IMR-90 (cell line): ENCODE measurements around the gene MTPN. TPM values are rescaled to one million over a fixed set of nuclear protein-coding genes. Genes with fewer than 3 reads are reported as not detected.

Source experiments
- ATAC-seq: fragments of 200-7000 bp; cut with Tn5 transposase; 2 replicates; pipeline ENCODE4 v1.9.1; 2020; ENCODE audit warnings: low read depth, mild to moderate bottlenecking, moderate library complexity
- BruUV-seq: library from RNA; stranded (reverse); fragments of 400-500 nt; replicated peaks from 2 replicates; lab custom pipeline; 2021; lab: Mats Ljungman, UMichigan
- CTCF ChIA-PET: fragments of 300-600 bp; formaldehyde crosslinking; extraction: SDS; loops from one replicate; lab custom pipeline; 2021; ENCODE audit warnings: antibody characterized with exemption; lab: Yijun Ruan, JAX
- POLR2A ChIA-PET: fragments of 300-600 bp; sonication (Branson Sonifier 250); formaldehyde crosslinking; loops from one replicate; lab custom pipeline; 2022; ENCODE audit warnings: antibody characterized with exemption; ENCODE audit not compliant: unreplicated experiment; lab: Charles Lee
- DNase-seq: peaks from one replicate; pipeline ENCODE4 v3.0.0; 2013
- H2AFZ ChIP-seq: replicated peaks from 2 replicates; pipeline ENCODE3; 2013; ENCODE audit warnings: low read length, mild to moderate bottlenecking; ENCODE audit not compliant: poor library complexity
- H2AK5ac ChIP-seq: 2 replicates; pipeline ENCODE4 v1.6.1; 2013; ENCODE audit warnings: low read depth, low read length, inconsistent platforms
- H2AK9ac ChIP-seq: replicated peaks from 2 replicates; pipeline ENCODE3; 2013; ENCODE audit warnings: mild to moderate bottlenecking, low read depth, low read length, moderate library complexity; ENCODE audit not compliant: poor library complexity
- H2BK120ac ChIP-seq: 2 replicates; pipeline ENCODE4 v1.6.1; 2013; ENCODE audit warnings: low read depth, low read length, inconsistent platforms
- H2BK15ac ChIP-seq: 3 replicates; pipeline ENCODE4 v1.6.1; 2013; ENCODE audit warnings: low read depth, low read length, inconsistent platforms
- H2BK20ac ChIP-seq: 2 replicates; pipeline ENCODE4 v1.6.1; 2013; ENCODE audit warnings: low read depth, mild to moderate bottlenecking, inconsistent platforms, low read length, moderate library complexity
- H2BK5ac ChIP-seq: 2 replicates; pipeline ENCODE4 v1.6.1; 2013; ENCODE audit warnings: mild to moderate bottlenecking, low read depth, low read length, inconsistent platforms; ENCODE audit not compliant: poor library complexity, severe bottlenecking
- H3K14ac ChIP-seq: replicated peaks from 2 replicates; pipeline ENCODE4 v1.6.1; 2013; ENCODE audit warnings: low read depth, low read length, inconsistent platforms
- H3K18ac ChIP-seq: 2 replicates; pipeline ENCODE4 v1.6.1; 2013; ENCODE audit warnings: low read depth, low read length, control low read depth
- H3K23ac ChIP-seq: 2 replicates; pipeline ENCODE4 v1.6.1; 2013; ENCODE audit warnings: low read depth, low read length, inconsistent platforms
- H3K27ac ChIP-seq: 2 replicates; pipeline ENCODE4 v1.5.1; 2013; ENCODE audit warnings: mild to moderate bottlenecking, control low read depth, low read length; ENCODE audit not compliant: insufficient read depth
- H3K27me3 ChIP-seq: 2 replicates; pipeline ENCODE4 v1.6.1; 2013; ENCODE audit warnings: low read length; ENCODE audit not compliant: control insufficient read depth, insufficient read depth
- H3K36me3 ChIP-seq: 2 replicates; pipeline ENCODE4 v1.6.1; 2013; ENCODE audit warnings: low read length, mixed read lengths; ENCODE audit not compliant: control insufficient read depth, insufficient read depth
- H3K4ac ChIP-seq: 2 replicates; pipeline ENCODE4 v1.6.1; 2013; ENCODE audit warnings: low read depth, low read length, inconsistent platforms
- H3K4me1 ChIP-seq: 2 replicates; pipeline ENCODE4 v1.6.1; 2013; ENCODE audit warnings: low read length, mixed read lengths; ENCODE audit not compliant: control insufficient read depth, insufficient read depth
- H3K4me2 ChIP-seq: 2 replicates; pipeline ENCODE4 v1.6.1; 2013; ENCODE audit warnings: low read depth, mild to moderate bottlenecking, control low read depth, low read length, moderate library complexity
- H3K4me3 ChIP-seq: 2 replicates; pipeline ENCODE4 v1.5.1; 2013; ENCODE audit warnings: low read depth, mild to moderate bottlenecking, control low read depth, low read length, moderate library complexity; ENCODE audit not compliant: insufficient read depth
- H3K56ac ChIP-seq: 2 replicates; pipeline ENCODE4 v1.6.1; 2013; ENCODE audit warnings: low read length, inconsistent platforms; ENCODE audit not compliant: insufficient read depth; ENCODE audit errors: extremely low read depth
- H3K79me1 ChIP-seq, 2 experiments: 2 replicates each; pipeline ENCODE4 v1.6.1; 2013; ENCODE audit warnings: low read length in 2 of 2, inconsistent platforms in 1 of 2, low read depth in 1 of 2
- H3K9ac ChIP-seq: 2 replicates; pipeline ENCODE4 v1.6.1; 2013; ENCODE audit warnings: low read depth, low read length, control low read depth
- H3K9me1 ChIP-seq: 2 replicates; pipeline ENCODE4 v1.6.1; 2013; ENCODE audit warnings: low read length, inconsistent platforms; ENCODE audit not compliant: insufficient read depth
- H3K9me3 ChIP-seq: 2 replicates; pipeline ENCODE4 v1.6.1; 2013; ENCODE audit warnings: low read length; ENCODE audit not compliant: control insufficient read depth, insufficient read depth
- H4K20me1 ChIP-seq: 2 replicates; pipeline ENCODE4 v1.6.1; 2013; ENCODE audit warnings: low read length, inconsistent platforms; ENCODE audit not compliant: insufficient read depth
- H4K5ac ChIP-seq: 2 replicates; pipeline ENCODE4 v1.6.1; 2013; ENCODE audit warnings: mild to moderate bottlenecking, low read depth, low read length, control low read depth
- H4K8ac ChIP-seq, 2 experiments: 2 replicates each; pipeline ENCODE4 v1.6.1; 2013; ENCODE audit warnings: low read depth in 2 of 2, low read length in 2 of 2, control low read depth in 1 of 2, inconsistent platforms in 1 of 2
- H4K91ac ChIP-seq: 2 replicates; pipeline ENCODE4 v1.6.1; 2013; ENCODE audit warnings: low read depth, low read length, inconsistent platforms; ENCODE audit not compliant: insufficient read depth
- BHLHE40 ChIP-seq: fragments of 150-350 bp; IDR thresholded peaks from 2 replicates; pipeline ENCODE4 v1.6.1; 2016; ENCODE audit warnings: mild to moderate bottlenecking, low read depth, low read length
- CEBPB ChIP-seq: IDR thresholded peaks from 2 replicates; pipeline ENCODE4 v1.6.1; 2012; ENCODE audit warnings: low read depth, low read length, improper control_type of control experiment
- CHD1 ChIP-seq: IDR thresholded peaks from 2 replicates; pipeline ENCODE4 v1.6.1; 2012; ENCODE audit warnings: low read depth, low read length, improper control_type of control experiment
- CTCF ChIP-seq: conservative IDR thresholded peaks from 2 replicates; pipeline ENCODE4 v1.5.1; 2012; ENCODE audit warnings: mild to moderate bottlenecking, low read depth, low read length, improper control_type of control experiment
- FOS ChIP-seq: fragments of 150-350 bp; IDR thresholded peaks from 2 replicates; pipeline ENCODE4 v1.6.1; 2016; ENCODE audit warnings: low read depth, low read length
- MAFK ChIP-seq: IDR thresholded peaks from 2 replicates; pipeline ENCODE4 v1.6.1; 2012; ENCODE audit warnings: low read depth, low read length, improper control_type of control experiment
- MAZ ChIP-seq: IDR thresholded peaks from 2 replicates; pipeline ENCODE4 v1.6.1; 2012; ENCODE audit warnings: low read depth, mild to moderate bottlenecking, low read length, improper control_type of control experiment, moderate library complexity, borderline replicate concordance
- MXI1 ChIP-seq: IDR thresholded peaks from 2 replicates; pipeline ENCODE4 v1.6.1; 2012; ENCODE audit warnings: low read depth, mild to moderate bottlenecking, low read length, moderate library complexity, borderline replicate concordance
- NFE2L2 ChIP-seq: fragments of 150-350 bp; IDR thresholded peaks from 2 replicates; pipeline ENCODE4 v1.6.1; 2016; ENCODE audit warnings: low read depth, mild to moderate bottlenecking, low read length
- POLR2A ChIP-seq: IDR thresholded peaks from 2 replicates; pipeline ENCODE4 v1.6.1; 2012; ENCODE audit warnings: mild to moderate bottlenecking, low read depth, low read length
- RAD21 ChIP-seq: IDR thresholded peaks from 2 replicates; pipeline ENCODE4 v1.6.1; 2012; ENCODE audit warnings: low read length, improper control_type of control experiment
- RCOR1 ChIP-seq: IDR thresholded peaks from 2 replicates; pipeline ENCODE4 v1.6.1; 2012; ENCODE audit warnings: mild to moderate bottlenecking, low read length, improper control_type of control experiment; ENCODE audit not compliant: insufficient replicate concordance
- RFX5 ChIP-seq: IDR thresholded peaks from 2 replicates; pipeline ENCODE4 v1.8.0; 2012; ENCODE audit warnings: low read depth, mild to moderate bottlenecking, low read length, moderate library complexity
- SMC3 ChIP-seq: fragments of 150-350 bp; IDR thresholded peaks from 2 replicates; pipeline ENCODE4 v1.6.1; 2016; ENCODE audit warnings: low read depth, mild to moderate bottlenecking, antibody characterized with exemption, low read length, moderate library complexity
- WGBS, 2 experiments: methylation state at CpG; one replicate each; pipeline versions ENCODE4 v1.1.5 to v1.1.7; 2013; ENCODE audit warnings: missing lambda C conversion rate in 2 of 2; ENCODE audit not compliant: insufficient read length in 1 of 2; ENCODE audit errors: extremely low coverage in 2 of 2; 5-methylcytosine and 5-hydroxymethylcytosine counted together
- dilution Hi-C: fragments of 300-500 bp; cut with HindIII; formaldehyde crosslinking; loops from one replicate; pipeline ENCODE4 v1.14.3; 2018; ENCODE audit warnings: low sequenced_read_pairs; ENCODE audit not compliant: unreplicated experiment
- in situ Hi-C: fragments of 300-500 bp; cut with MboI; formaldehyde crosslinking; loops from 3 replicates; pipeline ENCODE4 v1.14.3; 2019; ENCODE audit warnings: low sequenced_read_pairs, inconsistent platforms, mixed read lengths
- intact Hi-C: fragments of 100-400 bp; cut with micrococcal nuclease; formaldehyde crosslinking; loops from 2 replicates; pipeline ENCODE4 v1.10.0; 2022
- polyA plus RNA-seq, 3 experiments: library from polyadenylated mRNA; depleted of rRNA; stranded (reverse); fragments of >200 nt; gene quantifications; 2 replicates each; pipeline ENCODE4 v1.2.3, GENCODE V29; 2012; ENCODE audit warnings: low replicate concordance in 1 of 3
- total RNA-seq: library from RNA; depleted of rRNA; stranded (reverse); fragments of >200 nt; gene quantifications from 2 replicates; pipeline ENCODE4 v1.2.3, GENCODE V29; 2012
- TF ChIP-seq, protein P1 (sequence below): fragments of 150-350 bp; IDR thresholded peaks from 2 replicates; pipeline ENCODE4 v1.6.1; 2017; ENCODE audit warnings: mild to moderate bottlenecking, antibody characterized with exemption, low read length, low read depth
- TF ChIP-seq, protein P2 (sequence below): fragments of 150-350 bp; IDR thresholded peaks from 2 replicates; pipeline ENCODE4 v1.6.1; 2016; ENCODE audit warnings: low read depth, mild to moderate bottlenecking, low read length, moderate library complexity, borderline replicate concordance

Gene MTPN
- total and polyA plus RNA-seq, 2 of the 4 experiments (the other 2 are of a cell fraction): 58.8 to 94.4 TPM

DNA sequence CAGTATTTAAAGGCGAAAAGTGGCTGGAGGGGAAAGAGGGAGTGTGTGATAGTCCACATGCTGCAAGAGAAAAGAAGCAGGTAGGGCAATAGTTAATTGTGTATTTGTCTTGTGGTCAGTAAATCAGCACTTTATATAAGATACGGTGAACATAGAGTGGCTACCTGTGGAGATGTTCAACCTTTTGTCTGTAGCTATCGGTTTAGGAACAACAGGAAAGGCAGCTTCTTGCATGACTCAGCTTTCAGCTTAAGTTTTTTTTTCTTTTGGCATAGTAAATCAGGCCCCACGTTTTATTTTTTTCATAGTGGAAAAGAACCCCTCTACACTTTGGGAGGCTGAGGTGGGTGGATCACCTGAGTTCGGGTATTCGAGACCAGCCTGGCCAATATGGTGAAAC lies 14.2 kb upstream of the MTPN start:
- ATAC-seq (no peak), DNase-seq (no peak)
- CTCF ChIA-PET: no interaction called here
- H2AK9ac ChIP-seq: no peak overlapping the region
- H3K9me1 ChIP-seq: no peaks in the 10 kb centered on the region
- POLR2A ChIA-PET: no interaction called here
- no peak overlapping the region for H4K91ac ChIP-seq
- WGBS, 2 experiments: 100% methylated on average over 1 of the region's 6 CpGs; no CpG with 5 or more reads in 1 of the 2 experiments
- no peaks in the 10 kb centered on the region for H4K20me1 ChIP-seq
- no peak overlapping the region for H3K4me2 ChIP-seq
- H2BK5ac ChIP-seq: no peak overlapping the region
- no peak overlapping the region for H3K27ac ChIP-seq
- no peak overlapping the region for H4K8ac ChIP-seq
- H3K9me3 ChIP-seq: no peaks in the 10 kb centered on the region
- no peak overlapping the region for H3K23ac ChIP-seq
- H3K4me1 ChIP-seq: no peaks in the 10 kb centered on the region
- H2BK120ac ChIP-seq: no peak overlapping the region
- no peaks in the 10 kb centered on the region for H3K27me3 ChIP-seq
- no peaks in the 10 kb centered on the region for H3K36me3 ChIP-seq
- no peak overlapping the region for H2AFZ ChIP-seq
- no peak overlapping the region for H2AK5ac ChIP-seq
- H2BK20ac ChIP-seq: no peak overlapping the region
- H3K9ac ChIP-seq: no peak overlapping the region
- no peak overlapping the region for H3K56ac ChIP-seq
- H2BK15ac ChIP-seq: no peak overlapping the region
- no TSS peak for BruUV-seq
- no peak overlapping the region for H4K5ac ChIP-seq
- no peak overlapping the region for H3K4me3 ChIP-seq
- dilution Hi-C loops: no loop called here
- no peak overlapping the region for H3K14ac ChIP-seq
- H3K18ac ChIP-seq: no peak overlapping the region
- no peaks in the 10 kb centered on the region for H3K79me1 ChIP-seq
- intact Hi-C loops: no loop called here
- H3K4ac ChIP-seq: no peak overlapping the region
- in situ Hi-C loops: no loop called here
- TF ChIP-seq POLR2A (no peak), CHD1 (no peak), BHLHE40 (no peak), RCOR1 (no peak), MXI1 (no peak), CTCF (no peak), MAFK (no peak), NFE2L2 (no peak), FOS (no peak), MAZ (no peak), RAD21 (no peak), SMC3 (no peak), RFX5 (no peak), CEBPB (no peak)
- TF ChIP-seq, protein P1, sequence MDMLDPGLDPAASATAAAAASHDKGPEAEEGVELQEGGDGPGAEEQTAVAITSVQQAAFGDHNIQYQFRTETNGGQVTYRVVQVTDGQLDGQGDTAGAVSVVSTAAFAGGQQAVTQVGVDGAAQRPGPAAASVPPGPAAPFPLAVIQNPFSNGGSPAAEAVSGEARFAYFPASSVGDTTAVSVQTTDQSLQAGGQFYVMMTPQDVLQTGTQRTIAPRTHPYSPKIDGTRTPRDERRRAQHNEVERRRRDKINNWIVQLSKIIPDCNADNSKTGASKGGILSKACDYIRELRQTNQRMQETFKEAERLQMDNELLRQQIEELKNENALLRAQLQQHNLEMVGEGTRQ: no peak
- TF ChIP-seq, protein P2, sequence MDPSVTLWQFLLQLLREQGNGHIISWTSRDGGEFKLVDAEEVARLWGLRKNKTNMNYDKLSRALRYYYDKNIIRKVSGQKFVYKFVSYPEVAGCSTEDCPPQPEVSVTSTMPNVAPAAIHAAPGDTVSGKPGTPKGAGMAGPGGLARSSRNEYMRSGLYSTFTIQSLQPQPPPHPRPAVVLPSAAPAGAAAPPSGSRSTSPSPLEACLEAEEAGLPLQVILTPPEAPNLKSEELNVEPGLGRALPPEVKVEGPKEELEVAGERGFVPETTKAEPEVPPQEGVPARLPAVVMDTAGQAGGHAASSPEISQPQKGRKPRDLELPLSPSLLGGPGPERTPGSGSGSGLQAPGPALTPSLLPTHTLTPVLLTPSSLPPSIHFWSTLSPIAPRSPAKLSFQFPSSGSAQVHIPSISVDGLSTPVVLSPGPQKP: no peak
